Fibroblast of the aortic adventitia (primary cell): ENCODE data around the gene TMC6. TPM values are rescaled to one million over a fixed set of nuclear protein-coding genes. Genes with fewer than 3 reads are reported as not detected.

Experiments used
- DNase-seq: peaks from one replicate; pipeline ENCODE4 v3.0.0-alpha.2; 2010; ENCODE audit warnings: low read depth
- H3K4me3 ChIP-seq: 2 replicates; pipeline ENCODE4 v1.5.1; 2011; ENCODE audit warnings: low read depth, mild to moderate bottlenecking, control low read depth, low read length, moderate library complexity
- CTCF ChIP-seq: IDR thresholded peaks from 2 replicates; pipeline ENCODE4 v1.5.1; 2011; ENCODE audit warnings: mild to moderate bottlenecking, low read length, control low read depth, inconsistent platforms; ENCODE audit not compliant: insufficient read depth
- total RNA-seq: library from RNA; depleted of rRNA; stranded (reverse); fragments of >200 nt; gene quantifications from 2 replicates; pipeline ENCODE4 v1.2.3, GENCODE V29; 2012; ENCODE audit warnings: low replicate concordance

Gene TMC6
- total RNA-seq, 1 donor, result not detected

GRCh38 chr17:78129351-78130089 is 965 bp upstream of the TMC6 start:
- H3K4me3 ChIP-seq, result no peak overlapping the region
- TF ChIP-seq CTCF, result no peak
- DNase-seq, result no peak

GRCh38 chr17:78127888-78128550 is 536 bp downstream of the TMC6 start:
- no peak for TF ChIP-seq CTCF
- H3K4me3 ChIP-seq, result peak overlapping the region; percentile 59
- no peak for DNase-seq

DNA sequence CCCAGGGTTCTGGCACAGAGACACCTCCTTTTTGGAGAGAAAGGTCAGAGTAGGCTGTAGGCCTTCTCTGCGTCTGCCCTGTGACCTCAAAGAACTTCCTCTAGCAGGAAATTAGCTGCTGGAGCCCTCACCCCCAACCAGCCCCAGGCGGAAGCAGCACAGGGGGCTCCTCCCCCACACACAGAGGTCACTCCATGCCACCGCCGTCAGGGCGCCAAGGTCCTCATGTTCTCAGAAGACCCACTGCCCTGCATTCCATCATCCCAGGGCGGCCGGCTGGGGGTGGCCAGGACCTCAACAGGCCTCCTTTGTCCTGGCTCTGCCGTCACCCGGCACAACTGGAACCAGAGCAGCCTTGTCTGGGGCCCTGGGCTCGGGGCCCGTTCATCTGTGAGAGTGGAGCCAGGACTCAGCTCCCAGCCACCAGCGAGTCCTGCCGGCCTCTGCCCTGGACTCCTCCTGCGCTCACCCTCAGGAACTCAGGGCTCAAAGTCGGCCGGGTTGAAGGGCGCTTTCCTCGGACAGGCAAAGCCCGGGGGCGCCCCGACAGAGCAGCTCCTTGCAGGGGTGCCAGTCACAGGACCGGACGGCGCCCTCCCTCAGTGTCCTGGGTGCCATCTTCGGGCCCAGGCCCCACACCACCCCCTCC is 1.2 kb downstream of the TMC6 start:
- H3K4me3 ChIP-seq, result no peak overlapping the region
- DNase-seq, result no peak
- TF ChIP-seq CTCF, result no peak

GRCh38 chr17:78126895-78127238 is 1.7 kb downstream of the TMC6 start:
- no peak for DNase-seq
- H3K4me3 ChIP-seq, result no peak overlapping the region
- no peak for TF ChIP-seq CTCF

GRCh38 chr17:78125976-78126894 is 2.3 kb downstream of the TMC6 start:
- no peak for TF ChIP-seq CTCF
- no peak for DNase-seq
- no peak overlapping the region for H3K4me3 ChIP-seq

DNA sequence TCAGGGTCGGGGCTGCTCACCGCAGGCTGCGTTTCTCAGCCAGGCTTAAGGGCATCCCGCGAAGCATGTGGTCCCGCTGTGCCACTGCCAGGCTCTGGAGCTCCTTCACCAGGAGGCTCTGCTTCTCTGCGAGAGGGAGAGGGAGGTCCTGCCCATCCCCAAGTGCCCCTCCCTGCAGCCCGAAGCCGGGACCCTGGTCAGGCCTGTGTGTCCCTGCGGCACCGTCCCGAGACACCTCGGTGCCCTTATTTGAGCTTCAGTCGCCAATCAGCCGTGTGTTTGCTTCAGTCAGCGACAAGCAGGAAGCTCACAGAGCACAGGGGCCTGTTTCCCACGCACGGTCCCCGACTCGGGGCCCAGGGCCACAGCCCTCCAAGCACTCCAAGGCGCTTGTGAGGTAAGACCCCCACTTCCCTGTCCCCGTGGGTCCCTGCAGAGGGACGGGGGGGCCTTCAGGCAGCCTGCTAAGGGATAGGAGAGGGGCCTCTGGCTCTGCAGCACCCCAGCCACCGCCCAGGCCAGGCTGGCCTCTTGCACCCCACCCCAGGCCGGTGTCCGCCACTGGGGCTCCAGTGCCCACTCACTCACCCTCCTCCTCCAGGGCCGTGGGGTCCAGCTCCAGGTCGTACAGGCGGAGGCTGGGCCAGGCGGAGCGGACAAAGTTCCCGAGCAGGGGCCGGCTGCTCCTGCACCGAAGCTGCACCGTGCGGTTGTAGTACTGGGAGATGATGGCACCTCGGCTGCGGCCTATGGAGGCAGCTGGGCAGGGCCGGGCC is 3.2 kb downstream of the TMC6 start:
- no peak for DNase-seq
- TF ChIP-seq CTCF, result no peak
- no peak overlapping the region for H3K4me3 ChIP-seq
